T-helper 2 cell treated with Interferon-gamma antibody and Interleukin-4, amounts not matched to agents 100 ng/mL and 5 ng/mL, for 36 hours (primary cell): ENCODE measurements around the gene SLX9. TPM values are rescaled to one million over a fixed set of nuclear protein-coding genes. Genes with fewer than 3 reads are reported as not detected.

ENCODE experiments used
- intact Hi-C: fragments of 100-400 bp; cut with micrococcal nuclease; formaldehyde crosslinking; loops from one replicate; pipeline ENCODE4 v1.15.1; 2023
- total RNA-seq: library from RNA; stranded (reverse); gene quantifications from 2 replicates; pipeline ENCODE4 v1.2.3, GENCODE V29; 2022

SLX9 gene
- total RNA-seq, 1 donor from 2014 or later: 48.2 TPM

- intact Hi-C loops: no loop called here
Observed at GRCh38 chr21:44998621-44999427, 59.0 kb downstream of the SLX9 start.

- intact Hi-C loops: no loop called here
Observed at GRCh38 chr21:44999428-44999971, 59.7 kb downstream of the SLX9 start.

- intact Hi-C loops: no loop called here
Observed at GRCh38 chr21:44999972-45000636, 60.3 kb downstream of the SLX9 start.

GRCh38 chr21:45000637-45001133 lies 60.9 kb downstream of the SLX9 start:
- intact Hi-C loops: no loop called here

GRCh38 chr21:45001134-45002095 lies 61.6 kb downstream of the SLX9 start:
- intact Hi-C loops: no loop called here

- intact Hi-C loops: no loop called here
Observed at GRCh38 chr21:45002381-45003204, 62.8 kb downstream of the SLX9 start.

GRCh38 chr21:45003331-45004058 lies 63.7 kb downstream of the SLX9 start:
- intact Hi-C loops: no loop called here

- intact Hi-C loops: no loop called here
Observed at GRCh38 chr21:45004059-45004422, 64.2 kb downstream of the SLX9 start.

- intact Hi-C loops: no loop called here
Observed at GRCh38 chr21:45004481-45005247, 64.8 kb downstream of the SLX9 start.

- intact Hi-C loops: no loop called here
Observed at GRCh38 chr21:45006536-45007095, 66.8 kb downstream of the SLX9 start.

GRCh38 chr21:45009616-45010015 lies 69.8 kb downstream of the SLX9 start:
- intact Hi-C loops: no loop called here

GRCh38 chr21:45010096-45010495 lies 70.3 kb downstream of the SLX9 start:
- intact Hi-C loops: no loop called here

GRCh38 chr21:45010860-45011259 lies 71.0 kb downstream of the SLX9 start:
- intact Hi-C loops: no loop called here

GRCh38 chr21:45011426-45011825 lies 71.6 kb downstream of the SLX9 start:
- intact Hi-C loops: no loop called here

GRCh38 chr21:45011911-45012661 lies 72.3 kb downstream of the SLX9 start:
- intact Hi-C loops: no loop called here

- intact Hi-C loops: no loop called here
Observed at GRCh38 chr21:45012662-45013259, 72.9 kb downstream of the SLX9 start.

- intact Hi-C loops: no loop called here
Observed at GRCh38 chr21:45013260-45013841, 73.5 kb downstream of the SLX9 start.
